Small intestine (tissue), 7 donors: ENCODE measurements around the gene KRTCAP3. TPM values are rescaled to one million over a fixed set of nuclear protein-coding genes. Genes with fewer than 3 reads are reported as not detected.
A peak's percentile ranks its signal among the peaks of the same experiment; 100 is the strongest.
"Not testable (repeated sequence)": the region's sequence is repeated elsewhere in the genome, so short reads cannot be mapped to it uniquely, and the experiment has no call there.

Experiments used
- DNase-seq, 2 donors: peaks; one replicate each; pipeline versions ENCODE4 v3.0.0 to v3.0.0-alpha.2; 2013
- FAIRE-seq: peaks from 2 replicates; lab custom pipeline; 2012; peaks lifted over from hg19 to GRCh38; lab: Jason Lieb, UNC
- H3K27ac ChIP-seq, 3 donors: one replicate each; pipeline ENCODE4 v1.5.1; 2013; ENCODE audit warnings: low read length in 2 of 3, mild to moderate bottlenecking in 2 of 3, control low read depth in 1 of 3, inconsistent platforms in 1 of 3, low read depth in 1 of 3, moderate library complexity in 1 of 3
- H3K27me3 ChIP-seq, 3 donors: one replicate each; pipeline ENCODE4 v1.6.1; 2013; ENCODE audit warnings: low read length in 3 of 3, inconsistent platforms in 1 of 3; ENCODE audit not compliant: control insufficient read depth in 3 of 3, insufficient read depth in 3 of 3
- H3K36me3 ChIP-seq, 3 donors: one replicate each; pipeline ENCODE4 v1.6.1; 2013; ENCODE audit warnings: low read length in 3 of 3, inconsistent platforms in 1 of 3, low read depth in 1 of 3, mild to moderate bottlenecking in 1 of 3, moderate library complexity in 1 of 3; ENCODE audit not compliant: control insufficient read depth in 3 of 3, insufficient read depth in 2 of 3
- H3K4me1 ChIP-seq, 3 donors: one replicate each; pipeline ENCODE4 v1.6.1; 2013; ENCODE audit warnings: low read length in 2 of 3, inconsistent platforms in 1 of 3, low read depth in 1 of 3, mild to moderate bottlenecking in 1 of 3, moderate library complexity in 1 of 3; ENCODE audit not compliant: control insufficient read depth in 3 of 3, insufficient read depth in 2 of 3
- H3K4me3 ChIP-seq, 3 donors: one replicate each; pipeline ENCODE4 v1.5.1; 2013; ENCODE audit warnings: low read length in 3 of 3, control low read depth in 1 of 3, inconsistent platforms in 1 of 3, low read depth in 1 of 3, mild to moderate bottlenecking in 1 of 3, moderate library complexity in 1 of 3
- H3K9me3 ChIP-seq, 2 donors: one replicate each; pipeline ENCODE4 v1.6.1; 2013; ENCODE audit warnings: low read depth in 1 of 2, low read length in 1 of 2; ENCODE audit not compliant: control insufficient read depth in 2 of 2, insufficient read depth in 1 of 2
- WGBS, 3 donors: extraction: QIAGEN DNeasy Blood & Tissue Kit; methylation state at CpG; one replicate each; pipeline ENCODE4 v1.1.7; 2013; 5-methylcytosine and 5-hydroxymethylcytosine counted together
- polyA plus RNA-seq, 4 donors: library from polyadenylated mRNA; stranded (reverse) in 3 of 4; unstranded in 1 of 4; fragments of 200-250 nt in 3 of 4; fragments of 120-200 nt in 1 of 4; gene quantifications; one replicate each; pipeline versions ENCODE4 v1.2.1 to v1.2.3, GENCODE V29; 2013
- donor health status: healthy with polysubstance abuse.
- donor health status: control.
- donor health status: control.
- donor health status: Bipolar disorder and iron deficiency.
- donor health status: healthy.

KRTCAP3 gene
- polyA plus RNA-seq, 4 donors, result 57.0 to 127 (median 60.5) TPM

DNA sequence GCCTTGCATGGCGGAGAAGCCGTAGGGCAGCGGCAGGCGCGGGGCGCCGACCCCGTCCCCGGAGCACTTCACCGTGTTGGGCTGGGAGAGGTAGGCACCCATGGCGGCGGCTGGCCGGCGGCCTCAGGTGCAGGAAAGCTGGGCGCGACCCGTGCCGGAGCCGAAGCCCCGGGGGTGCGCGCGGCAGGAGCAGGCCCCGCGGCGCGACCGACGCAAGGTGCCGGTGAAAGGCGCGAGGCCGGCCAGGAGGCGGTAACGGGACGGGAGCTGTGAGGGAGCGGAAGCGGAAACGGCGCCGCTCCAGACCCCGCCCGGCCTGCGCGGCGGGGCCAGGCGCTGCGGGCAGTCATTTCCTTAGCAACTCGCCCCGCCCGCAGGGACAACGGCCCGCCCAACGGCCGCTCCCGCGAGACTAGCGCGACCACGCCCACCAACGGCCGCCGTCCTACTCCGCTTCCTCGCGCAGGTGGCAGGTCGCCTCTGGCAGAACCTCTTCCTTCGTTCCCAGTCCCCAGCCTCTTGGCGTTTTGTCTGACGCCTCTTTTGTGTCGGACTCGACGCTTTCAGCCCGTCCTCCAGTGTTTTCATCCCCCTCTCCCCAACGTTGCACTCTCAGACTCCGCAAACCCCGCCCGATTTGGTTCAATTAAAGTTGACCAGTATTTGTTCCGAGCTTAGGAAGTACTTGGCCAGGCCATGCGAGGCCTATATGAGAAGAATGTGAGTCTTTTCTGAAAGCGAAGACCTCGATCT lies 32.7 kb upstream of the KRTCAP3 start, which contains the start of gene PPM1G:
PPM1G (minus strand) TSS at position 271 of the 753 bp plus-strand sequence; CDS start at position 102, 169 bp downstream.
- H3K9me3 ChIP-seq, result no peaks in the 10 kb centered on the region
- peak; percentile 94 to 98 for DNase-seq
- no peaks in the 10 kb centered on the region for H3K27me3 ChIP-seq
- WGBS, 3 donors, result 1% methylated on average over 70 to 82 of the region's 82 CpGs
- peak within 1 kb of the TSS; percentile 42 to 88 (median 84) for H3K27ac ChIP-seq
- H3K4me1 ChIP-seq, result peaks cover 0 to 6% (median 5%) of the 10 kb centered on the region in 3 donors
- peak within 1 kb of the TSS; percentile 89 to 99 (median 91) for H3K4me3 ChIP-seq
- FAIRE-seq, result no peak
- peaks cover 0 to 15% (median 0%) of the 10 kb centered on the region in 3 donors for H3K36me3 ChIP-seq

GRCh38 chr2:27412419-27413152 lies 29.6 kb upstream of the KRTCAP3 start:
- no peak overlapping the region for H3K4me3 ChIP-seq
- H3K4me1 ChIP-seq, result peaks cover 0 to 6% (median 5%) of the 10 kb centered on the region in 3 donors
- DNase-seq, result no peak
- H3K9me3 ChIP-seq, result no peaks in the 10 kb centered on the region
- peaks cover 0 to 1% (median 0%) of the 10 kb centered on the region in 3 donors for H3K36me3 ChIP-seq
- 79 to 88% (median 84%) methylated on average over 9 of the region's 9 CpGs for WGBS, 3 donors
- FAIRE-seq, result no peak
- no peak overlapping the region for H3K27ac ChIP-seq
- no peaks in the 10 kb centered on the region for H3K27me3 ChIP-seq

DNA sequence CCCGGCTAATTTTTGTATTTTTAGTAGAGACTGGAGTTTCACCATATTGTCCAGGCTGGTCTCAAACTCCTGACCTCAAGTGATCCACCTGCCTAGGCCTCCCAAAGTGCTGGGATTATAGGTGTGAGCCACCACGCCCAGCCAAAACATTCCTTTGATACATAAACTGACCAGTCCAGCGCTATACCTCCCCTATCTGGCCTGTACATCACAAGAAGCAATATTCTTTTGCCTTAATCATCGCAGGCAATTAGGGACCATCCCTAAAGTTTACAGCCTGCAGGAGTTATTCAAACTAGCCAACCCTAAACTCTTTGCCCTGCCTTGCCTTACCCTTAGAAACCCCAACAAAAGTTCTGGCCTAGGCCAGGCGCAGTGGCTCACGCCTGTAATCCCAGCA lies 26.0 kb upstream of the KRTCAP3 start:
- Histone ChIP-seq H3K4me3 (no peak overlapping the region), H3K4me1 (no peaks in the 10 kb centered on the region), H3K27me3 (no peaks in the 10 kb centered on the region), H3K27ac (no peak overlapping the region), H3K9me3 (no peaks in the 10 kb centered on the region), H3K36me3 (no peaks in the 10 kb centered on the region)
- FAIRE-seq (no peak), DNase-seq (no peak)
- 92 to 95% (median 94%) methylated on average over 6 of the region's 6 CpGs for WGBS, 3 donors

- Histone ChIP-seq H3K4me1 (no peaks in the 10 kb centered on the region), H3K9me3 (no peaks in the 10 kb centered on the region), H3K4me3 (no peak overlapping the region), H3K27ac (no peak overlapping the region), H3K36me3 (no peaks in the 10 kb centered on the region), H3K27me3 (no peaks in the 10 kb centered on the region)
- DNase-seq (no peak), FAIRE-seq (no peak)
Observed at GRCh38 chr2:27420996-27421395, 21.2 kb upstream of the KRTCAP3 start.

GRCh38 chr2:27421660-27422250 lies 20.4 kb upstream of the KRTCAP3 start:
- Histone ChIP-seq H3K27me3 (no peaks in the 10 kb centered on the region), H3K4me1 (no peaks in the 10 kb centered on the region), H3K9me3 (no peaks in the 10 kb centered on the region), H3K36me3 (no peaks in the 10 kb centered on the region), H3K27ac (no peak overlapping the region), H3K4me3 (no peak overlapping the region)
- DNase-seq, result no peak
- WGBS, 3 donors, result 80 to 89% (median 83%) methylated on average over 4 of the region's 4 CpGs
- FAIRE-seq, result no peak

- Histone ChIP-seq H3K27ac (no peak overlapping the region), H3K27me3 (no peaks in the 10 kb centered on the region), H3K36me3 (no peaks in the 10 kb centered on the region), H3K4me1 (peaks cover 0 to 3% (median 0%) of the 10 kb centered on the region in 3 donors), H3K4me3 (no peak overlapping the region), H3K9me3 (no peaks in the 10 kb centered on the region)
- no peak for FAIRE-seq
- 93 to 98% (median 96%) methylated on average over 3 of the region's 3 CpGs for WGBS, 3 donors
- DNase-seq, result no peak
Observed at GRCh38 chr2:27422958-27423357, 19.2 kb upstream of the KRTCAP3 start.

DNA sequence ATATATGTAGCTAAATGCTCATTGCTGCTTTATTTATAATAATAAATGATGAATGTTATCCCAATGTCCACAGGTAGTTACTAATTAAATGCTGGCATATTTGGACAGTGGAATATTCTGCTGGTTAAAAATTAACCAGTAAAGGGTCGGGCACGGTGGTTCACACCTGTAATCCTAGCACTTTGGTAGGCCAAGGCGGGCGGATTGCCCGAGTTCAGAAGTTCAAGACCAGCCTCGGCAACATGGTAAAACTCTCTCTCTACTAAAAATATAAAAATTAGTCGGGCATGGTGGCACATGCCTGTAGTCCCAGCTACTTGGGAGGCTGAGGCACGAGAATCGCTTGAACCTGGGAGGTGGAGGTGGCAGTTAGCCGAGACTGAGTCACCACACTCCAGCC lies 17.1 kb upstream of the KRTCAP3 start:
- H3K27ac ChIP-seq, FAIRE-seq, H3K4me1 ChIP-seq, H3K27me3 ChIP-seq, H3K4me3 ChIP-seq, H3K9me3 ChIP-seq, H3K36me3 ChIP-seq: not testable (repeated sequence)
- DNase-seq, result peak in 1 of 2 donors; percentile 59
- 36 to 72% (median 50%) methylated on average over 10 of the region's 10 CpGs for WGBS, 3 donors

GRCh38 chr2:27427863-27428212 lies 14.3 kb upstream of the KRTCAP3 start:
- no peaks in the 10 kb centered on the region for H3K9me3 ChIP-seq
- FAIRE-seq (no peak), DNase-seq (no peak)
- peaks cover 1 to 9% (median 7%) of the 10 kb centered on the region in 3 donors for H3K4me1 ChIP-seq
- H3K4me3 ChIP-seq, result peak overlapping the region; percentile 78 to 99 (median 88)
- 14 to 27% (median 15%) methylated on average over 7 of the region's 7 CpGs for WGBS, 3 donors
- H3K27me3 ChIP-seq, result no peaks in the 10 kb centered on the region
- H3K27ac ChIP-seq, result peak overlapping the region; percentile 84 to 100 (median 99)
- no peaks in the 10 kb centered on the region for H3K36me3 ChIP-seq
